HG03045 (cell line): Measurements from ENCODE around the gene PRXL2B.
"Not testable (repeated sequence)": the region's sequence is repeated elsewhere in the genome, so short reads cannot be mapped to it uniquely, and the experiment has no call there.

ENCODE experiments used
- ATAC-seq: cut with Tn5 transposase; IDR thresholded peaks from one replicate; pipeline ENCODE4 v1.9.1; 2021; ENCODE audit warnings: mild to moderate bottlenecking, moderate library complexity; ENCODE audit not compliant: unreplicated experiment

PRXL2B gene

DNA sequence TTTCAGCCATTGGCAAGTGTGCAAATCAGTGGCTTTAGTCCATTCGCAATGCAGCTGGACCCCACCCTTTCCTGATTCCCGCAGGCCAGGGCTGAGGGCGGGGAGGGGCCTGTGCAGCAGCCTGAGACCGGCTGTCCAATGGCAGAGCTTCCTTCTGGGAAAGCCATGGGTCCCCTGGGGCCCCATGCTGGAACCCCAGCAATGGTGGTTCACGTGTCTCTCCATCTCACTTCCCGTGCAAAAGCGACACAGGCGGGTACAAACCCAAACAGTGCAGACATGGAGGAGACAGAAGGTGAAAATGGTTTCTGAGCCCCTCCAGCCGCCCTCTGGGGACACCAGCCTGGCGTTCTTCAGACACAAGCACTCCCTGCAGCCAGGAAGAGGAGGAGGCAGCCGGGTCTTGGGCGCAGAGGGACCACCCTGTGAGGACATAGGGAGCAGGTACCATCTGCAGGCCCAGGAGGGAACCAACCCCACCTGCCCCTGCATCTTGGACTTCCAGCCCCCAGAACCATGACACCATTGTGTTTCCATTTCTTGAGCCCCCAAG, 36.2 kb upstream of the PRXL2B start:
- ATAC-seq = not testable (repeated sequence)

GRCh38 chr1:2551544-2551943, 35.0 kb upstream of the PRXL2B start:
- ATAC-seq = not testable (repeated sequence)

DNA sequence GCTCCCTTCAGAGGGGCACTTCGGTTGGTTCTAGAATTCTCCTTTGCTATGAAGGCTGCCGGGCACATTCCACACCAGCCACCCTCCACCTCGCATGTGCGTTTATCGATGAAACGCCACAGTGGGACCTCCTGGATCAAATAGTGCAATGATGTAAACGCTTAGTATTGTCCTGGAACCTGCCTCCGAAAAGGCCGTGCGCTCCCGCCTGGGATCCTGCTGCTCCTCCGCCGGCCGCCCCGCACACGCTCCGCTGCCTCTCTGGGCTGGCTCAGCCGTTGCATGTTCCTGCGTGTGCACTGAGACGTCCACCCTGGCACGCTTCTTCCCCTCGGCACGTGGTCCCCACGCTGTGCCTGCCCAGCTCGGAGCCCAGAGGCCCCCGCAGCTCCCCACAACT, 34.4 kb upstream of the PRXL2B start:
- no peak for ATAC-seq

GRCh38 chr1:2553076-2553475, 33.5 kb upstream of the PRXL2B start:
- ATAC-seq = not testable (repeated sequence)

GRCh38 chr1:2553871-2554620, 32.5 kb upstream of the PRXL2B start:
- no peak for ATAC-seq

- ATAC-seq = no peak
Observed at GRCh38 chr1:2554621-2555387, 31.8 kb upstream of the PRXL2B start.

DNA sequence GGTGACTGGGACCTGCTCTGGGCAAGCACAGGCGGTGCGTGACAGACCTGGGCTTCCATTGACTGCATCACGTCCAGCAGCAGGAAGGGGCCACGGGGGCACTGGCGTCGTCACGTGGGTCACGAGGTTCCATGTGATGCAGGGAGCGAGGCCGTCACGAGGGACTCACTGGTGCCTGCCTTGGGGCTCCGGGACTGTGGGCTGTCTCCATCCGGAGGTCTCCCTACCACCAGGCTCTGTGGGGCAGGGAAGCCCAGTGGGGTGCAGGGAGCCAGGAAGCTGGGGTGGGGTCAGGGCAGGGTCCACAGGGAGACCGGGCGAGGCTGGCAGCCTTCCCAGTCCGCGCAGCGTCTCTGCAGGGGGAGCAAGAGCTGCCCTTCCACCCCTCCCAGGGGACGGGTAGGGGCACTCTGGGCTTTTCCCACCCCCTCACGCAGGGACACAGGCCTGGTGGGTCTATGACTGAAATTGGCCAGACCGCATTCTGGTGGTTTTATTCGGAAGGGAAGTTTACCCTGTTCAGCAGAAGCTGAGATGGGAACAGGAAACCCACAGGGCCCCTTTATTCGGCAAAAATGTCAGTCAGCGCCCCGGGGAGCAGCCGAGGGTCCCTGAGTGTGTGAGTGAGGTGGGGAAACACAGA, 30.8 kb upstream of the PRXL2B start:
- no peak for ATAC-seq

DNA sequence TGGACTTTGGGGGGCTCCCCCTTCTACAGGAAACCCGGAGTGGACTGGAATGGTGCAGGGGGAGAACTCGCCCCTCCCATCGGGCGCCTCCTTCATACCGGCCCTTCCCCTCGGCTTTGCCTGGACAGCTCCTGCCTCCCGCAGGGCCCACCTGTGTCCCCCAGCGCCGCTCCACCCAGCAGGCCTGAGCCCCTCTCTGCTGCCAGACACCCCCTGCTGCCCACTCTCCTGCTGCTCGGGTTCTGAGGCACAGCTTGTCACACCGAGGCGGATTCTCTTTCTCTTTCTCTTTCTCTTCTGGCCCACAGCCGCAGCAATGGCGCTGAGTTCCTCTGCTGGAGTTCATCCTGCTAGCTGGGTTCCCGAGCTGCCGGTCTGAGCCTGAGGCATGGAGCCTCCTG, 30.3 kb upstream of the PRXL2B start, which contains the start of gene TNFRSF14:
Gene TNFRSF14 (plus strand): TSS at position 95 of the 401 bp plus-strand sequence. CDS start 294 bp downstream, at position 389.
- no peak for ATAC-seq

DNA sequence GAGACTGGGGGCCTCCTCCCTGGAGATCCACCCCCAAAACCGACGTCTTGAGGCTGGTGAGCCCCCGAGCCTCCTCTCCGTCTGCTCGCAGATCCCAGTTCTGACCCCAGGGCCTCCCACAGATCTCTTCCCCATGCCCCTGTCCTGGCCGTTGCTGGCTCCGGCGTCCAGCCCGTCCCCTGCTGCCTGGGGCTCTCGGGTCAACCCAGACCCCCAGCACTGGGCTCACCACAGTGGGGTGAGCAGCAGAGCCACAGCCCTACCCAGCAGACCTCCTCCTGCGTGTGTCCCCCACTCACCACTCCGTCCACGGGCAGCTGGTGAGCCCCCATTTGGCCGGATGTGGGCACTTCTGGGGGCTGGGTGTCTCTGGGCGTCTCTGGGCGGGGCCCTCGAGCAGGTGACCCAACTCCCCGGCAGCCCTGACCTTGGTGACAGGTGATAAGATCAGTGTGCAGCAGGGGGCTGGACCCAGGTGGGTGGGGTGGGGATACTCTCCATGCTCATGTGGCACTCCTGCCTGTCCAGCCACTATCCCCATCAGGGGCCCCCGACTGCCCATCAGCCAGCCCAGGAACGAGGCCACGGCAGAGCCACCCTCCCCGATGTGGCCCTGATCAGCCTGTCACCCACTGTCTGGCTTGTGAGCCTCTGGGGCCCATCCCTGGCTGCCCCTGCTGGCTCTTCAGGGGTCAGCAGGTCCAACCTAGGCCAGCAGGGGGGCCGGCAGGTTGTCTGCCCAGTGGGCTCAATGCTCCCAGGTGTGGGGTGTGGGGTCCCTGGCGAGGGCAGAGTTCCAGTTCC, 29.7 kb upstream of the PRXL2B start:
- ATAC-seq = no peak

GRCh38 chr1:2557482-2558400, 28.8 kb upstream of the PRXL2B start:
- ATAC-seq = no peak

GRCh38 chr1:2558420-2558819, 28.2 kb upstream of the PRXL2B start:
- ATAC-seq = no peak

GRCh38 chr1:2558861-2559260, 27.7 kb upstream of the PRXL2B start:
- no peak for ATAC-seq

DNA sequence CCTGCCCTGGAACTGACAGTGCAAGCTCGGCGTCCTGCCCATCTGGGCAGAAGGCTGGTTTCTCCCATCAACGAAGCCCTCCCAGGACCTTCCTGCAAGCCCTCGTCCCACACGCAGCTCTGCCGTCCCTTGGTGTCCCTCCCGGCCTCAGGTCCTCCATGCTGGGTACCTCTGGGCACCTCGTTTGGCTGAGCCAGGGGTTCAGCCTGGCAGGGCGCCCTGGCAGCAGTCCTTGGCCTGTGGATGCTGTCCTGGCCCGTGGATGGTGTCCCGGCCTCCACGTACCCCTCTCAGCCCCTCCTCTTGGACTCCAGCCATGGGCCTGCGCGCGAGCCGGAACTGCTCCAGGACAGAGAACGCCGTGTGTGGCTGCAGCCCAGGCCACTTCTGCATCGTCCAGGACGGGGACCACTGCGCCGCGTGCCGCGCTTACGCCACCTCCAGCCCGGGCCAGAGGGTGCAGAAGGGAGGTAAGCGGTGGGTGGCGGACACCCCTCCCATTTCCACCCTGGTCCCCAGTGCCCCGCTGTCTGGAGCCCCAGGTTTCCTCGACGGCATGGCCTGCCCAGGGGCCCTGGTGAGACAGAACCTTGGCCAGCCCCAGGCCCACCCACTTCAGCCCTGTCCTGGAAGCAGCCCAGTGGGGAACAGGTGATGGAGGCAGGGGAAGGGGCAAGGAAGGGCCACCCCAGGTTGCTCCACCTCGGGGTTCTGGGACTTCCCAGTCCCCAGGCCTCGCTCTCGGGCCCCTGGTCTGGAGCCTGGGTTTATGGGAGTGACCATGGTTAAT, 26.9 kb upstream of the PRXL2B start:
- no peak for ATAC-seq

- ATAC-seq = no peak
Observed at GRCh38 chr1:2560299-2561073, 26.1 kb upstream of the PRXL2B start.

DNA sequence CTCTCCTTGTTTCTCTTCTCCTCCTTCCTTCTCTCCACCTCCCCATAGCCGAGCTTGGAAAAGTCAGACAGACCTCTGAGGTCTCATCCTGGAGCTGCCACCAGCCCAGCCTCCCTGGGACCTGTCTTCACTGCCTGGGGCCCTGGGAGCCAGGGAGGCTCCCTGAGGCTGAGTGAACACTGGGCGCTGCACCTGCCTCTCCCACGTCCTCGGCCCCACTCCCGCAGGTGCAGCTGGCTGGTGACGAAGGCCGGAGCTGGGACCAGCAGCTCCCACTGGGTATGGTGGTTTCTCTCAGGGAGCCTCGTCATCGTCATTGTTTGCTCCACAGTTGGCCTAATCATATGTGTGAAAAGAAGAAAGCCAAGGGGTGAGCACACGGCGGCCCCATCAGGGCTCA, 25.1 kb upstream of the PRXL2B start:
- ATAC-seq = no peak

GRCh38 chr1:2561898-2562895, 24.4 kb upstream of the PRXL2B start:
- ATAC-seq = no peak

GRCh38 chr1:2563205-2563604, 23.4 kb upstream of the PRXL2B start:
- ATAC-seq = no peak
